HepG2 (cell line): Measurements from ENCODE around the gene HLA-DQB2.

Experiments used
- AGO1 ChIP-seq: fragments of 200-400 bp; formaldehyde crosslinking; IDR thresholded peaks from 2 replicates; pipeline ENCODE4 v1.6.1; 2017; ENCODE audit warnings: mild to moderate bottlenecking, low read depth, low read length, moderate library complexity; ENCODE audit not compliant: poor library complexity, severe bottlenecking
- ATF1 ChIP-seq: IDR thresholded peaks from 2 replicates; pipeline ENCODE4 v1.6.1; 2016; ENCODE audit warnings: mild to moderate bottlenecking, control low read depth
- HDAC6 ChIP-seq: fragments of 200-600 bp; sonication (generic); IDR thresholded peaks from 2 replicates; pipeline ENCODE4 v1.7.0; 2017; ENCODE audit warnings: mild to moderate bottlenecking, antibody characterized with exemption, low read length, low read depth
- ISX ChIP-seq: sonication (generic); formaldehyde crosslinking; conservative IDR thresholded peaks from 2 replicates; pipeline ENCODE4 v1.5.0; 2020; ENCODE audit warnings: missing genetic modification reagents
- RXRA ChIP-seq: sonication (generic); formaldehyde crosslinking; IDR thresholded peaks from 2 replicates; pipeline ENCODE4 v1.5.1; 2020; ENCODE audit warnings: missing genetic modification reagents
- SRSF9 ChIP-seq: fragments of 200-400 bp; formaldehyde crosslinking; IDR thresholded peaks from 2 replicates; pipeline ENCODE4 v1.6.1; 2018; ENCODE audit warnings: borderline replicate concordance, mild to moderate bottlenecking, low read depth, low read length; ENCODE audit not compliant: insufficient read depth, poor library complexity, severe bottlenecking
- TCF7 ChIP-seq: sonication (generic); IDR thresholded peaks from 2 replicates; pipeline ENCODE4 v1.6.1; 2016; ENCODE audit warnings: antibody characterized with exemption, low read depth
- ZBTB42 ChIP-seq: sonication (generic); formaldehyde crosslinking; IDR thresholded peaks from 2 replicates; pipeline ENCODE4 v1.5.0; 2020; ENCODE audit warnings: mild to moderate bottlenecking, missing genetic modification reagents
- ZNF383 ChIP-seq: sonication (generic); formaldehyde crosslinking; IDR thresholded peaks from 2 replicates; pipeline ENCODE4 v1.4.0; 2020; ENCODE audit warnings: missing genetic modification reagents, mild to moderate bottlenecking, borderline replicate concordance
- TF ChIP-seq, protein P1 (sequence below): sonication (generic); formaldehyde crosslinking; IDR thresholded peaks from 2 replicates; pipeline ENCODE4 v1.5.0; 2020; ENCODE audit warnings: mild to moderate bottlenecking, missing genetic modification reagents, moderate library complexity
- TF ChIP-seq, protein P2 (sequence below): sonication (generic); formaldehyde crosslinking; IDR thresholded peaks from 2 replicates; pipeline ENCODE4 v1.5.1; 2020; ENCODE audit warnings: mild to moderate bottlenecking, missing genetic modification reagents, moderate library complexity
- TF ChIP-seq, protein P3 (sequence below): sonication (generic); formaldehyde crosslinking; IDR thresholded peaks from 2 replicates; pipeline ENCODE4 v1.4.0; 2020; ENCODE audit warnings: missing genetic modification reagents, borderline replicate concordance

DNA sequence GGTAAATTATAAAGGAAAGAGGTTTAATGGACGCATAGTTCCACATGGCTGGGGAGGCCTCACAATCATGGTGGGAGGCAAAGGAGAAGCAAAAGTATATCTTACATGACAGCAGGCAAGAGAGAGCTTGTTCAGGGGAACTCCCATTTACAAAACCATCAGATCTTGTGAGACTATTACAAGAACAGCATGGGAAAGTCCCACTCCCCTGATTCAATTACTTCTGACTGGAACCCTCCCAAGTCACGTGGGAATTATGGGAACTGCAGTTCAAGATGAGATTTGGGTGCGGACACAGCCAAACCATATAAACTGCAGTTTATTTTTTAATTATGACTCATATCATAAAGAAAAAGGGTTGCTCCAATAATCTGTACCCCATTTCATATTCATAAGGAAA lies 44.5 kb downstream of the HLA-DQB2 start:
- TF ChIP-seq AGO1 = no peak
- TF ChIP-seq ISX (CRISPR knock-in tag) = no peak
- TF ChIP-seq, protein P1, sequence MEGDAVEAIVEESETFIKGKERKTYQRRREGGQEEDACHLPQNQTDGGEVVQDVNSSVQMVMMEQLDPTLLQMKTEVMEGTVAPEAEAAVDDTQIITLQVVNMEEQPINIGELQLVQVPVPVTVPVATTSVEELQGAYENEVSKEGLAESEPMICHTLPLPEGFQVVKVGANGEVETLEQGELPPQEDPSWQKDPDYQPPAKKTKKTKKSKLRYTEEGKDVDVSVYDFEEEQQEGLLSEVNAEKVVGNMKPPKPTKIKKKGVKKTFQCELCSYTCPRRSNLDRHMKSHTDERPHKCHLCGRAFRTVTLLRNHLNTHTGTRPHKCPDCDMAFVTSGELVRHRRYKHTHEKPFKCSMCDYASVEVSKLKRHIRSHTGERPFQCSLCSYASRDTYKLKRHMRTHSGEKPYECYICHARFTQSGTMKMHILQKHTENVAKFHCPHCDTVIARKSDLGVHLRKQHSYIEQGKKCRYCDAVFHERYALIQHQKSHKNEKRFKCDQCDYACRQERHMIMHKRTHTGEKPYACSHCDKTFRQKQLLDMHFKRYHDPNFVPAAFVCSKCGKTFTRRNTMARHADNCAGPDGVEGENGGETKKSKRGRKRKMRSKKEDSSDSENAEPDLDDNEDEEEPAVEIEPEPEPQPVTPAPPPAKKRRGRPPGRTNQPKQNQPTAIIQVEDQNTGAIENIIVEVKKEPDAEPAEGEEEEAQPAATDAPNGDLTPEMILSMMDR (CRISPR knock-in tag) = no peak
- TF ChIP-seq, protein P2, sequence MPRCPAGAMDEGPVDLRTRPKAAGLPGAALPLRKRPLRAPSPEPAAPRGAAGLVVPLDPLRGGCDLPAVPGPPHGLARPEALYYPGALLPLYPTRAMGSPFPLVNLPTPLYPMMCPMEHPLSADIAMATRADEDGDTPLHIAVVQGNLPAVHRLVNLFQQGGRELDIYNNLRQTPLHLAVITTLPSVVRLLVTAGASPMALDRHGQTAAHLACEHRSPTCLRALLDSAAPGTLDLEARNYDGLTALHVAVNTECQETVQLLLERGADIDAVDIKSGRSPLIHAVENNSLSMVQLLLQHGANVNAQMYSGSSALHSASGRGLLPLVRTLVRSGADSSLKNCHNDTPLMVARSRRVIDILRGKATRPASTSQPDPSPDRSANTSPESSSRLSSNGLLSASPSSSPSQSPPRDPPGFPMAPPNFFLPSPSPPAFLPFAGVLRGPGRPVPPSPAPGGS = no peak
- TF ChIP-seq ATF1 (CRISPR knock-in tag) = no peak
- TF ChIP-seq ZNF383 (CRISPR knock-in tag) = no peak
- TF ChIP-seq TCF7 = no peak
- no peak for TF ChIP-seq HDAC6
- TF ChIP-seq, protein P3, sequence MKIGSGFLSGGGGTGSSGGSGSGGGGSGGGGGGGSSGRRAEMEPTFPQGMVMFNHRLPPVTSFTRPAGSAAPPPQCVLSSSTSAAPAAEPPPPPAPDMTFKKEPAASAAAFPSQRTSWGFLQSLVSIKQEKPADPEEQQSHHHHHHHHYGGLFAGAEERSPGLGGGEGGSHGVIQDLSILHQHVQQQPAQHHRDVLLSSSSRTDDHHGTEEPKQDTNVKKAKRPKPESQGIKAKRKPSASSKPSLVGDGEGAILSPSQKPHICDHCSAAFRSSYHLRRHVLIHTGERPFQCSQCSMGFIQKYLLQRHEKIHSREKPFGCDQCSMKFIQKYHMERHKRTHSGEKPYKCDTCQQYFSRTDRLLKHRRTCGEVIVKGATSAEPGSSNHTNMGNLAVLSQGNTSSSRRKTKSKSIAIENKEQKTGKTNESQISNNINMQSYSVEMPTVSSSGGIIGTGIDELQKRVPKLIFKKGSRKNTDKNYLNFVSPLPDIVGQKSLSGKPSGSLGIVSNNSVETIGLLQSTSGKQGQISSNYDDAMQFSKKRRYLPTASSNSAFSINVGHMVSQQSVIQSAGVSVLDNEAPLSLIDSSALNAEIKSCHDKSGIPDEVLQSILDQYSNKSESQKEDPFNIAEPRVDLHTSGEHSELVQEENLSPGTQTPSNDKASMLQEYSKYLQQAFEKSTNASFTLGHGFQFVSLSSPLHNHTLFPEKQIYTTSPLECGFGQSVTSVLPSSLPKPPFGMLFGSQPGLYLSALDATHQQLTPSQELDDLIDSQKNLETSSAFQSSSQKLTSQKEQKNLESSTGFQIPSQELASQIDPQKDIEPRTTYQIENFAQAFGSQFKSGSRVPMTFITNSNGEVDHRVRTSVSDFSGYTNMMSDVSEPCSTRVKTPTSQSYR (CRISPR knock-in tag) = no peak
- TF ChIP-seq ZBTB42 (CRISPR knock-in tag) = no peak
- no peak for TF ChIP-seq RXRA (CRISPR knock-in tag)
- TF ChIP-seq SRSF9 = no peak
